H9 (cell line): ENCODE data around the gene MEPE. TPM values are rescaled to one million over a fixed set of nuclear protein-coding genes. Genes with fewer than 3 reads are reported as not detected.

ENCODE experiments used
- DNase-seq: peaks from one replicate; pipeline ENCODE4 v3.0.0-alpha.2; 2017
- H2AFZ ChIP-seq: one replicate; pipeline ENCODE4 v1.6.1; 2013; ENCODE audit warnings: mild to moderate bottlenecking, low read length, control low read depth, moderate library complexity
- H2AK5ac ChIP-seq: 2 replicates; pipeline ENCODE4 v1.6.1; 2013; ENCODE audit warnings: low read length, control low read depth, mixed read lengths; ENCODE audit not compliant: insufficient read length
- H2BK120ac ChIP-seq: one replicate; pipeline ENCODE4 v1.6.1; 2013; ENCODE audit warnings: low read depth, mild to moderate bottlenecking, low read length, control low read depth, inconsistent platforms; ENCODE audit not compliant: poor library complexity, severe bottlenecking
- H2BK12ac ChIP-seq: 2 replicates; pipeline ENCODE4 v1.6.1; 2013; ENCODE audit warnings: low read length, control low read depth, mixed read lengths, low read depth; ENCODE audit not compliant: insufficient read length
- H2BK15ac ChIP-seq: 2 replicates; pipeline ENCODE4 v1.6.1; 2013; ENCODE audit warnings: low read depth, low read length, control low read depth
- H2BK20ac ChIP-seq: one replicate; pipeline ENCODE4 v1.6.1; 2013; ENCODE audit warnings: low read depth, mild to moderate bottlenecking, low read length, control low read depth, inconsistent platforms; ENCODE audit not compliant: poor library complexity, severe bottlenecking
- H2BK5ac ChIP-seq: 2 replicates; pipeline ENCODE4 v1.6.1; 2013; ENCODE audit warnings: low read length, control low read depth, mixed read lengths; ENCODE audit not compliant: insufficient read length
- H3K14ac ChIP-seq: 2 replicates; pipeline ENCODE4 v1.6.1; 2013; ENCODE audit warnings: low read length, control low read depth; ENCODE audit not compliant: insufficient read depth
- H3K18ac ChIP-seq: 2 replicates; pipeline ENCODE4 v1.6.1; 2013; ENCODE audit warnings: low read depth, mild to moderate bottlenecking, mixed read lengths, low read length, control low read depth; ENCODE audit not compliant: insufficient read length
- H3K23ac ChIP-seq: 2 replicates; pipeline ENCODE4 v1.6.1; 2013; ENCODE audit warnings: low read length, control low read depth, mixed read lengths, low read depth; ENCODE audit not compliant: insufficient read length
- H3K23me2 ChIP-seq: 2 replicates; pipeline ENCODE4 v1.6.1; 2013; ENCODE audit warnings: low read depth, mild to moderate bottlenecking, mixed read lengths, low read length, control low read depth; ENCODE audit not compliant: insufficient read length, poor library complexity, severe bottlenecking
- H3K27ac ChIP-seq: 2 replicates; pipeline ENCODE4 v1.5.1; 2013; ENCODE audit warnings: low read length, control low read depth, mixed read lengths, low read depth; ENCODE audit not compliant: insufficient read length
- H3K27me3 ChIP-seq: 2 replicates; pipeline ENCODE4 v1.6.1; 2013; ENCODE audit warnings: low read length, control low read depth, inconsistent platforms; ENCODE audit not compliant: insufficient read depth
- H3K4ac ChIP-seq: 2 replicates; pipeline ENCODE4 v1.6.1; 2013; ENCODE audit warnings: low read depth, mild to moderate bottlenecking, control low read depth, inconsistent platforms, low read length, moderate library complexity
- H3K4me1 ChIP-seq: 2 replicates; pipeline ENCODE4 v1.6.1; 2013; ENCODE audit warnings: low read length, control low read depth, inconsistent platforms; ENCODE audit not compliant: insufficient read depth
- H3K4me2 ChIP-seq: 2 replicates; pipeline ENCODE4 v1.6.1; 2013; ENCODE audit warnings: low read length, control low read depth, mixed read lengths; ENCODE audit not compliant: insufficient read length, insufficient read depth
- H3K56ac ChIP-seq: 2 replicates; pipeline ENCODE4 v1.6.1; 2013; ENCODE audit warnings: low read depth, mild to moderate bottlenecking, mixed read lengths, low read length, control low read depth; ENCODE audit not compliant: insufficient read length
- H3K79me1 ChIP-seq: 2 replicates; pipeline ENCODE4 v1.6.1; 2013; ENCODE audit warnings: low read depth, mild to moderate bottlenecking, moderate library complexity, low read length, control low read depth, inconsistent platforms; ENCODE audit not compliant: insufficient read depth, poor library complexity, severe bottlenecking
- H3K79me2 ChIP-seq: 2 replicates; pipeline ENCODE4 v1.6.1; 2013; ENCODE audit warnings: low read length, control low read depth, inconsistent platforms; ENCODE audit not compliant: insufficient read depth
- H3K9ac ChIP-seq: 2 replicates; pipeline ENCODE4 v1.6.1; 2013; ENCODE audit warnings: low read length, control low read depth, mixed read lengths; ENCODE audit not compliant: insufficient read length; ENCODE audit errors: extremely low read depth
- H3K9me3 ChIP-seq: one replicate; pipeline ENCODE4 v1.6.1; 2013; ENCODE audit warnings: low read depth, low read length, inconsistent platforms; ENCODE audit not compliant: control insufficient read depth
- H3T11ph ChIP-seq: one replicate; pipeline ENCODE4 v1.6.1; 2013; ENCODE audit warnings: mild to moderate bottlenecking, low read length, control low read depth, inconsistent platforms
- H4K20me1 ChIP-seq: one replicate; pipeline ENCODE4 v1.6.1; 2013; ENCODE audit not compliant: control insufficient read depth, insufficient read length, insufficient read depth
- H4K5ac ChIP-seq: 2 replicates; pipeline ENCODE4 v1.6.1; 2013; ENCODE audit warnings: low read depth, mild to moderate bottlenecking, mixed read lengths, low read length, control low read depth; ENCODE audit not compliant: insufficient read length
- H4K8ac ChIP-seq: replicated peaks from 2 replicates; pipeline ENCODE4 v1.6.1; 2013; ENCODE audit warnings: low read length, control low read depth, mixed read lengths, low read depth; ENCODE audit not compliant: insufficient read length
- H4K91ac ChIP-seq: 2 replicates; pipeline ENCODE4 v1.6.1; 2013; ENCODE audit warnings: low read depth, mild to moderate bottlenecking, moderate library complexity, mixed read lengths, low read length, control low read depth; ENCODE audit not compliant: insufficient read length
- H3K27ac Mint-ChIP-seq, 3 experiments: 2 replicates in 2 of 3; 3 replicates in 1 of 3; pipeline ENCODE4 v1.8.0; 2020 to 2021; ENCODE audit warnings: mixed read lengths in 3 of 3, mild to moderate bottlenecking in 1 of 3, moderate library complexity in 1 of 3
- H3K27me3 Mint-ChIP-seq: 2 replicates; pipeline ENCODE4 v1.8.0; 2021; ENCODE audit warnings: low read depth, mild to moderate bottlenecking, moderate library complexity, mixed read lengths
- H3K36me3 Mint-ChIP-seq, 3 experiments: 2 replicates in 2 of 3; 3 replicates in 1 of 3; pipeline ENCODE4 v1.8.0; 2020 to 2021; ENCODE audit warnings: low read depth in 3 of 3, mixed read lengths in 3 of 3; ENCODE audit not compliant: insufficient read depth in 1 of 3
- H3K4me1 Mint-ChIP-seq, 2 experiments: 2 replicates each; pipeline ENCODE4 v1.8.0; 2020; ENCODE audit warnings: mixed read lengths in 2 of 2
- H3K4me3 Mint-ChIP-seq, 2 experiments: 2 replicates in 1 of 2; 3 replicates in 1 of 2; pipeline ENCODE4 v1.8.0; 2020 to 2021; ENCODE audit warnings: mild to moderate bottlenecking in 2 of 2, mixed read lengths in 2 of 2, moderate library complexity in 1 of 2
- H3K9me3 Mint-ChIP-seq, 2 experiments: 2 replicates in 1 of 2; 3 replicates in 1 of 2; pipeline ENCODE4 v1.8.0; 2020; ENCODE audit warnings: mild to moderate bottlenecking in 2 of 2, mixed read lengths in 2 of 2, moderate library complexity in 1 of 2
- WGBS: extraction: QIAGEN DNeasy Blood & Tissue Kit; methylation state at CpG from one replicate; pipeline ENCODE4 v1.1.7; 2013; ENCODE audit warnings: missing lambda C conversion rate, low lambda C conversion rate, mixed read lengths; ENCODE audit not compliant: insufficient read length; ENCODE audit errors: extremely low coverage; 5-methylcytosine and 5-hydroxymethylcytosine counted together
- total RNA-seq: library from RNA; stranded (reverse); gene quantifications from 2 replicates; pipeline ENCODE4 v1.2.1, GENCODE V29; 2021
- TF ChIP-seq, protein P1 (sequence below): fragments of 200-600 bp; sonication (generic); conservative IDR thresholded peaks from 3 replicates; pipeline ENCODE4 v1.8.0; 2021; ENCODE audit warnings: antibody characterized with exemption, mild to moderate bottlenecking

MEPE gene
- total RNA-seq, 1 experiment from 2014 or later: not detected

- H3K27ac Mint-ChIP-seq: no peak overlapping the region
- no peak overlapping the region for H4K5ac ChIP-seq
- peaks cover 0 to 2% of the 10 kb centered on the region in 2 experiments; a peak in 2 of 5 replicates for H3K9me3 Mint-ChIP-seq
- no peaks in the 10 kb centered on the region for H3K9me3 ChIP-seq
- TF ChIP-seq, protein P1, sequence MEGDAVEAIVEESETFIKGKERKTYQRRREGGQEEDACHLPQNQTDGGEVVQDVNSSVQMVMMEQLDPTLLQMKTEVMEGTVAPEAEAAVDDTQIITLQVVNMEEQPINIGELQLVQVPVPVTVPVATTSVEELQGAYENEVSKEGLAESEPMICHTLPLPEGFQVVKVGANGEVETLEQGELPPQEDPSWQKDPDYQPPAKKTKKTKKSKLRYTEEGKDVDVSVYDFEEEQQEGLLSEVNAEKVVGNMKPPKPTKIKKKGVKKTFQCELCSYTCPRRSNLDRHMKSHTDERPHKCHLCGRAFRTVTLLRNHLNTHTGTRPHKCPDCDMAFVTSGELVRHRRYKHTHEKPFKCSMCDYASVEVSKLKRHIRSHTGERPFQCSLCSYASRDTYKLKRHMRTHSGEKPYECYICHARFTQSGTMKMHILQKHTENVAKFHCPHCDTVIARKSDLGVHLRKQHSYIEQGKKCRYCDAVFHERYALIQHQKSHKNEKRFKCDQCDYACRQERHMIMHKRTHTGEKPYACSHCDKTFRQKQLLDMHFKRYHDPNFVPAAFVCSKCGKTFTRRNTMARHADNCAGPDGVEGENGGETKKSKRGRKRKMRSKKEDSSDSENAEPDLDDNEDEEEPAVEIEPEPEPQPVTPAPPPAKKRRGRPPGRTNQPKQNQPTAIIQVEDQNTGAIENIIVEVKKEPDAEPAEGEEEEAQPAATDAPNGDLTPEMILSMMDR: no peak
- no peak overlapping the region for H2BK120ac ChIP-seq
- H3K9ac ChIP-seq: no peak overlapping the region
- no peaks in the 10 kb centered on the region; the same call in 1 of the 2 replicates for H3K27me3 Mint-ChIP-seq
- no peak overlapping the region for H2BK20ac ChIP-seq
- H2AFZ ChIP-seq: no peak overlapping the region
- H4K91ac ChIP-seq: no peak overlapping the region
- no peaks in the 10 kb centered on the region for H4K20me1 ChIP-seq
- H3K27ac ChIP-seq: no peak overlapping the region
- no peaks in the 10 kb centered on the region for H3K27me3 ChIP-seq
- no peaks in the 10 kb centered on the region for H3K4me1 ChIP-seq
- no peaks in the 10 kb centered on the region for H3K79me2 ChIP-seq
- no peak overlapping the region for H3K4me2 ChIP-seq
- H3K23ac ChIP-seq: no peak overlapping the region
- H2BK5ac ChIP-seq: no peak overlapping the region
- no peak overlapping the region for H3K4ac ChIP-seq
- no CpG with 5 or more reads among the region's 3 CpGs for WGBS
- no peak overlapping the region for H2BK15ac ChIP-seq
- no peak overlapping the region for H3K18ac ChIP-seq
- no peaks in the 10 kb centered on the region; a peak in 2 of 4 replicates for H3K4me1 Mint-ChIP-seq
- no peak overlapping the region for H3K14ac ChIP-seq
- no peak overlapping the region for H2AK5ac ChIP-seq
- no peaks in the 10 kb centered on the region for H3K23me2 ChIP-seq
- H2BK12ac ChIP-seq: no peak overlapping the region
- DNase-seq: no peak
- H3K36me3 Mint-ChIP-seq: peaks cover 0 to 2% (median 0%) of the 10 kb centered on the region in 3 experiments; a peak in 3 of 7 replicates
- no peak overlapping the region for H3T11ph ChIP-seq
- H3K56ac ChIP-seq: no peak overlapping the region
- H3K79me1 ChIP-seq: no peaks in the 10 kb centered on the region
- H3K4me3 Mint-ChIP-seq: no peak overlapping the region
- no peak overlapping the region for H4K8ac ChIP-seq
These were observed 25.4 kb upstream of the MEPE start for GRCh38 chr4:87807402-87807801.
